IPS DF 4.7 (cell line): Measurements from ENCODE around the gene EIF2S3.
A peak's percentile ranks its signal among the peaks of the same experiment; 100 is the strongest.
"Not testable (repeated sequence)": the region's sequence is repeated elsewhere in the genome, so short reads cannot be mapped to it uniquely, and the experiment has no call there.

ENCODE experiments used
- DNase-seq: peaks from one replicate; pipeline ENCODE4 v3.0.0-alpha.2; 2013; ENCODE audit warnings: low spot score; ENCODE audit errors: extremely low read depth

The EIF2S3 gene

DNA sequence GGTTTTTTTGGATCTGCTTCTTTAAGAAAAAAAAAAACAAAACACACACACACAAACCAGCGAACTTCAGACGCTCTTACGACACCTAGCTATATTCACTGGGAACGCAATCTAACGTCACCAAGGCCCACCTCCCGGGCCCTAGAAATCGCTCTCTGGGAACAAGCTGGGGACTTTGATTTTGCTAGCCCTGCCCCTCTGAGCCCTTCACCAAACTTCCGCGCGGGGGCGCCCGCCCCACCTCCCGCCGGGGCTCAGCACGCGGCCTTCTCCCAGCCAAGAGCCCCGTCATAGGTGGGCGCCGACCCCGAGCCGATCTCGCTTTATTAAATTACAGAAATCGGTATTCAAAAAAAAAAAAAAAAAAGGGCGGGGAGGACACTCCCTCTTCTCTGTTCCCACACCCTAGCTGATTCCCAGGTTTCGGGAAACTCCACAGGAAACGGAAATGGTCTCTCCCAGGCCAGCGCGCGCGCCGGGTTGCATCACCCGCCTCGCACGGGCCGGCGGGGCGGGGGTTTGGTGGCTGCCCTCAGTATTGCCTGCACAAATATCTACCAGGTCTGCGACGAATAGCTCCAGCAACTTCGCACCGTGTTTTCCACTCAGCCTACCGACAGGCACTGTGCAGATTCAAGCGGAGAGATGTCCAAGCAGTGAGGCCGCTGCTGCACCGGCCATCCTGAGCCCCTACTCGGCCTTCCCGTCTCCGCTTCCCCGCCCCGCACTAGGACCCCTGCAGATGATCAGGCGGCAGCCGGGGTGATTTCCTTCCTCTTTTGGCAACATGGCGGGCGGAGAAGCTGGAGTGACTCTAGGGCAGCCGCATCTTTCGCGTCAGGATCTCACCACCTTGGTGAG lies at the start of gene EIF2S3:
Gene EIF2S3 (plus strand): TSS at position 775 of the 861 bp plus-strand sequence. CDS start 13 bp downstream, at position 788.
- DNase-seq, result peak; percentile 62

GRCh38 chrX:24005028-24005427 lies 49.7 kb upstream of the EIF2S3 start:
- no peak for DNase-seq

DNA sequence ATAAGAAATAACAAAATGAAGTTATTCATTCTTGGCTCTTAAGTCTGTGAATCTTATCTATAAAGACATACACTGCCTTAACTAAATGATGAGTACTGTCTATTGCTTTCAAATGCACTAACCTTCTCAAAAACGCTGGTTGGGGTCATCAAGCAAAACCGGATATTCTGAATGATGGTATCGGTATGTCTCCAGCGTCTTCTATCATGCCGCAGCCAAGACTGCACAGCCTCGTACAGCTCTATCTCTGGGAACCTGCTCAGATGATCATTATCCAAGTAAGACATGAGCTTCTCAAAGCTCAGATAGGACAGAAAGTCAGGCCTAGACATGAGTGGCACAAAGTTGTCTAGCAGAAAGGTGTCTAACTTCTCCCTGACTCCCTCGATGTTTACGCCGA lies 48.9 kb upstream of the EIF2S3 start:
- DNase-seq, result no peak

- no peak for DNase-seq
Measured at GRCh38 chrX:24012266-24012665, 42.5 kb upstream of the EIF2S3 start.

GRCh38 chrX:24014388-24015018 lies 40.3 kb upstream of the EIF2S3 start:
- no peak for DNase-seq

DNA sequence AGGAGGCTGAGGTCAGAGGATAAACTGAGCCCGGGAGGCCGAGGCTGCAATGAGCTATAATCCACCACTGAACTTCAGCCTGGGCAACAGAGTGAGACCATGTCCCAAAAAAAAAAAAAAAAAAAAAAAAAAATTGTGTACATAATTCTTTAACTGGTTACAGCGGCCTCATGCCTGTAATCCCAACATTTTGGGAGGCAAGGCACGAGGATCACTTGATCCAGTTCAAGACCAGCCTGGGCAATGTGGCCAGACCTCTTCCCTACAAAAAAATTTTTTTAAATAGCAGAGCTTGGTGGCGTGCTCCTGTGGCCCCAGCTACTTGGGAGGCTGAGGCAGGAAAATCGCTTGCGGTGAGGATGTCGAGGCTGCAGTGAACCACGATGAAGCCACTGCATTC lies 37.1 kb upstream of the EIF2S3 start:
- DNase-seq, result no peak

DNA sequence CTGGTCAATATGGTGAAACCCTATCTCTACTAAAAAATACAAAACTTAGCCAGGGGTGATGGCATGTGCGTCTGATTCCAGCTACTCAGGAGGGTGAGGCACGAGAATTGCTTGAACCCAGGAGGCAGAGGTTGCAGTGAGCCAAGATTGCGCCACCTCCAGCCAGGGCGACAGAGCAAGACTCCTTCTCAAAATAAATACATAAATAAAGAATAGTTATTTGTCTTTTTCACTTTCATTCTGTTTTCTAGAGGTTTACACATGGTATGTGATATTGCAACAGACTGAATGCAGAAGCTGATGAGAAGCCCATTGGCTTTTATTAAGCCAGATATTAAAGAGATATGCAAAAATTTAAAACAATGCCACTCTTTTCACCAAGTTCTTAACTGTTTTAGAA lies 35.9 kb upstream of the EIF2S3 start:
- no peak for DNase-seq

DNA sequence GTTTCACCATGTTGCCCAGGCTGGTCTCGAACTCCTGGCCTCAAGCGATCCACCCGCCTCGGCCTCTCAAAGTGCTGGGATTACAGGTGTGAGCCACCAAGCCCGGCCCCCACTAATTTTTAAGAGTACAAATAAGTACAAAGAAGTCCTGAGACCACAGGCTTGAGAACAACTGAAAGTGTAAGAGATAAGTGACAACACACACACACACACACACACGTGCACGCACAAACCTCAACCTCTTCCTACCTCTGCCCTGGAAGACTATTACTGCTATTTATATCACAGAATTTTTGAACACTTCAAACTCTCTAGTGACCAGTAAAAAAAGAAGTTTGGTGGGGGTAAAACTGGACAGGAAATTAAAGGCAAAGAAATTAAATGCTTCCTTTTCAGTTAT lies 35.3 kb upstream of the EIF2S3 start:
- no peak for DNase-seq

DNA sequence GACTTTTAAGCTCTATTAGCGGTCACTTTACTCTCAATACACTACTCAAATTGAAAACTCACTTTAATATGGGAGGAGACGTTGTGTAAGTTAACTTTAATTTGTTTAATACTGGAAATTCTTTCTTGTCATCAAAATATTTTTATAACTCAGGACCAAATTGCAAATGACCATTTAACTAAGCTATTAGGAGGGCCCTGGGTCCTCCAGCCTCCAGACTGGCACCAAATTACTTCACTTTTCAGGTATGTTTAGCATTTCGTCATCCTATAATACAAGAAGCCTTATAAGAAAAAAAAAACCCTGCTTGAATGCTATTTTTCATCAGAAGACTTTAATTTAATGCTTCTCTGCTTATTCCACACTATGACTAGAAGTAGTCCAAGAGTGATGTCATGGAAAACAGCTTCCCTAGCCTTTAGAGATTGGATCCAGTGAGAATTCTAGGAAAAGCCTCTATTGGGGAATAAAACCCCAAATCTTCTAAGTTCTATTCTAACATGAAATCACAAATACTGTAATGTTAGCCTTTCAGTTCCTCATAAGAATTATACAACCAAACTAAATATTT lies 34.4 kb upstream of the EIF2S3 start:
- no peak for DNase-seq

DNA sequence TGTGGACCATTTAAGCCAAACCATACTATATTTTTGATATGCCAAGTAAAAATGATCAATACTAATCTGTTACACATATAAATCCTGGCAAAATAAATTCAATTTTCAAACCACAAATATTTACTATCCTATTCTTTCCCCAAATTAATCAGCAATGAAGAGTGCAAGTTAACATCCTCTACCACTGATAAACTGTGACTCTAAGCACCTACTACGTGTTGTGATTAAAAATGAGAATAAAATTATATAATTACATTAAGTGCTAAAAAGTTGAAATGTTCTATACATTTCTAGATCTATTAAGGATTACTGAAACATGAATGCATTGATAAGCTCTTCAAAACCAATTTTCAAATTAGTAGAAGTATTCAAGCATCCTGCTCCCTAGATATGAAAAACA lies 31.2 kb upstream of the EIF2S3 start:
- DNase-seq, result no peak

GRCh38 chrX:24023972-24024669 lies 30.6 kb upstream of the EIF2S3 start:
- no peak for DNase-seq

GRCh38 chrX:24024819-24025740 lies 29.7 kb upstream of the EIF2S3 start:
- no peak for DNase-seq

DNA sequence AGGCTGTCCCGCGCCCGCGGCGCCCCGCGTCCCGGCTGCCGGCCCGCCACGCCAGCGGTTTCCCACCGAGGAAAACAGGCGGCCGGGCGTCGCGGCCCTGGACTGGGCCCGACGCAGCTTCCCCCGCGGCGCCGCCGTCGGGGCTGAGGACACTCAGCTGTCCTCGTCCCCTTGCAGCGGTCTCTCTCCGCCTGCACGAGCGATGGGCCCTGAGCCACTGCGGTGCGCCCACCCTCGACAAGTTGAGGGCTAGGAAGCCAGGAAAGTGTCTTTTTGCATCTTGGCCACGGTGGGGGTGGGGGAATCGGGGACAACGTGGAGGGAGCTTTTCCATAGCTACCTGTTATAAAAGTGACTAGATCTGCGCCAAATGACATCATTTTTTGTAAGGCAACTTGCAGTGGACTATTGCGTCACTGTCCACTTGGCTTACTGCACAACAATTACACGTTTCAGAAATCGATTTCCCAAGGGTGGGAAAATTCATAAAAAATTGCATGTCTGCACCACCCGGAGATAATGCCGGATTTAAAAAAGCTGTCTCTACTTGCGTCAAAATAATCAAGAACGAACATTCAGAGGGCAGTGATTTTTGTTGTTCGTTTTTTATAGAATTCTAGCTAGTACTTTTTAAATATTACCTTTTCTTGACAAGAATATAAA lies 28.9 kb upstream of the EIF2S3 start:
- no peak for DNase-seq

DNA sequence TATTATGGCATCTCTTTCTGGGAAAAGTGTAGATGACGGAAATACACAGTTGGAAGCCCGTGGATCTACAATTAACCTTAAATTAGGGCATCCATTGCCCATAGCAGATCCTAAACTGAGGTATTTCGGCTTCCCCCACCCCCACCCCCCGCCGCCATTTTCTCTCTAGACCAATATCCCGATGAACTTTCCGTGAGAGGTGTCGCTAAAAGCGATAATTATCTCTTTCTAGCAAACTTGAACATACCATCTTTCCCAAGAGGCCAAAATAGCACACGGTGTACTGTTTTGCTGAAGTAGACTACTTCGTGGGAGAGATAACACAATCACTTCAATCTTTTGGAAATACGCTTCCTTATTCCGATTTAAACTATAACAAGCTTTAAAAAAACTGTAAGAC lies 28.3 kb upstream of the EIF2S3 start:
- no peak for DNase-seq

DNA sequence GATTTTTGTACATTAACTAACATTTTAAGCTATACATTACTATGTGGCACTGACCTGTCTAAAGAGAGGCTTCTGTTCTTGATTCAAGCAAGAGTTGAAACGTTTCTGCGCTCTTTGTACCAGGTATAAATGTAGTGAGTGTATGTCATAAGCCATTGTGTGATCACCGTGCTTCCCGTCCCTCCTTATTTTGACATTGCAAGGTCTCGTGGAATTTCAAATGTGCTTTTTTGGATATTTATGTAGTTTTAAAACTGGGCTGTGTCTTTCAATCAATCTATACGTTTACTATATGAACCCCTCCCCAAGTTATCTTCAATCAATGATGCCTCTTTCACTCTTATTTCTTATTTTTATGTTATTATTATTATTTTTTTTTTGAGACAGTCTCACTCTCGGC lies 27.7 kb upstream of the EIF2S3 start, which contains the start of gene KLHL15:
Gene KLHL15 (minus strand): TSS at position 101 of the 400 bp plus-strand sequence. CDS start 20,493 bp downstream, outside the sequence.
- no peak for DNase-seq

GRCh38 chrX:24027985-24028384 lies 26.8 kb upstream of the EIF2S3 start:
- DNase-seq, result no peak

DNA sequence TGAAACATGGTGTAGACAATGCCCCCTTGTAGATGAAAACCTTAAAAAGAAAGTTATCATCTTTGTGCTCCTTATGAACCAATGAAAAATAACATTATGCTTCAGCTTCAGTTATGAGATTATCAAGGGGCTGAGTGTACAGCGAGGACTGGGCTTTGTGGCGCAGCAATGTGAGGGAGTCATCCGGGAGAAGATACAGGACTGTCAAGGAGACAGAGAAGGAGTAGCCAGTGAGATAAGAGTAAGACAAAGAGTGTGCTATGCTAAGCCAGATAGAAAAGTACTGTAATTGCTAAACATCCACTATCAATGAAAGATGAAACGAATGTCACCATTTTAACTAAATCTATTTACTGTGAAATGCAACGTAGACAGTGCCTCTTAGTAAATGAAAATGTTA lies 24.2 kb upstream of the EIF2S3 start:
- DNase-seq, result no peak

DNA sequence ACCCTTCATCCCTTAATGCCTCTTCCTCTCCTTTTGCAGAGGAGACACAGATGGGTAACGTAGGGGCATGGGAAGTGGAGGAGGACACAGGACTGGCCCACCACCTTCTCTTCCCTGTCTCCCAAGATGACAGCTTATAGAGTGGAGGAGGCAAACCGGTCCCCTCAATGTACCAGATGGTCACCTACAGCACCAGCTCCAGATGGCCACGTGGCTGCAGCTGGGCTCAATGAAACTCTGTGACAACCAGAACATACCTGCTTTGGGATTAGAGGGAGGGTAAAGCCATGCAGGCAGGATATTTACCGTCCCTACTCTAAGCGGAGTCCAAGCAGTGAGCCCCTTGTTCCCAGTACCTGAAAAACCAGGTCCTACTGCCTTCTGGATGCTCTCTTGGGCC lies 20.3 kb upstream of the EIF2S3 start:
- no peak for DNase-seq

- no peak for DNase-seq
Measured at GRCh38 chrX:24037729-24038128, 17.0 kb upstream of the EIF2S3 start.

GRCh38 chrX:24046060-24046459 lies 8.7 kb upstream of the EIF2S3 start:
- DNase-seq, result not testable (repeated sequence)
